Frontal cortex (tissue), 4 donors: Measurements from ENCODE around the gene BRD3. TPM values are rescaled to one million over a fixed set of nuclear protein-coding genes. Genes with fewer than 3 reads are reported as not detected.
"Not testable (repeated sequence)": the region's sequence is repeated elsewhere in the genome, so short reads cannot be mapped to it uniquely, and the experiment has no call there.

Experiments
- DNase-seq, 2 donors: peaks; one replicate each; pipeline ENCODE4 v3.0.0; 2012; ENCODE audit warnings: low spot score in 2 of 2
- FAIRE-seq: peaks from 2 replicates; lab custom pipeline; 2012; peaks lifted over from hg19 to GRCh38; lab: Jason Lieb, UNC
- total RNA-seq: library from RNA; depleted of rRNA; stranded (reverse); fragments of >200 nt; gene quantifications from one replicate; pipeline ENCODE4 v1.2.3, GENCODE V29; 2014
- donor health status: control.
- donor health status: control.
- donor health status: control.

BRD3 gene
- 24.9 TPM for total RNA-seq

GRCh38 chr9:134067904-134068743 lies at the start of gene BRD3:
TSS of gene BRD3 (minus strand) at chr9:134068026. CDS start at chr9:134053477, 14,549 bp downstream.
- DNase-seq (peak; percentile 94 to 98), FAIRE-seq (no peak)

GRCh38 chr9:134112561-134112960 lies 44.7 kb upstream of the BRD3 start:
- DNase-seq (no peak), FAIRE-seq (no peak)

- no peak for DNase-seq
- FAIRE-seq = no peak
Measured at GRCh38 chr9:134111064-134111463, 43.2 kb upstream of the BRD3 start.

- no peak for FAIRE-seq
- DNase-seq = no peak
Measured at GRCh38 chr9:134103391-134103998, 35.7 kb upstream of the BRD3 start.

GRCh38 chr9:134101623-134102149 lies 33.9 kb upstream of the BRD3 start:
- FAIRE-seq = no peak
- DNase-seq = no peak

GRCh38 chr9:134101133-134101532 lies 33.3 kb upstream of the BRD3 start:
- not testable (repeated sequence) for DNase-seq, FAIRE-seq

GRCh38 chr9:134100040-134100439 lies 32.2 kb upstream of the BRD3 start:
- DNase-seq (no peak), FAIRE-seq (no peak)

GRCh38 chr9:134099123-134099761 lies 31.4 kb upstream of the BRD3 start:
- DNase-seq (peak in 1 of 2 donors; percentile 25), FAIRE-seq (no peak)

- DNase-seq (no peak), FAIRE-seq (no peak)
Measured at GRCh38 chr9:134089972-134090371, 22.1 kb upstream of the BRD3 start.

- no peak for FAIRE-seq
Measured at GRCh38 chr9:134088063-134088725, 20.4 kb upstream of the BRD3 start.

GRCh38 chr9:134085674-134086073 lies 17.8 kb upstream of the BRD3 start:
- FAIRE-seq (no peak), DNase-seq (no peak)

More at GRCh38 chr9:134088063-134088725, 20.4 kb upstream of the BRD3 start:
- no peak for DNase-seq

GRCh38 chr9:134083451-134083850 lies 15.6 kb upstream of the BRD3 start:
- FAIRE-seq (no peak), DNase-seq (no peak)

- FAIRE-seq (no peak), DNase-seq (no peak)
Measured at GRCh38 chr9:134076644-134077043, 8.8 kb upstream of the BRD3 start.

- FAIRE-seq, DNase-seq: not testable (repeated sequence)
Measured at GRCh38 chr9:134075689-134076088, 7.9 kb upstream of the BRD3 start.

GRCh38 chr9:134073500-134073899 lies 5.7 kb upstream of the BRD3 start:
- FAIRE-seq (no peak), DNase-seq (no peak)

- not testable (repeated sequence) for DNase-seq, FAIRE-seq
Measured at GRCh38 chr9:134072683-134073082, 4.9 kb upstream of the BRD3 start.

GRCh38 chr9:134071149-134071548 lies 3.3 kb upstream of the BRD3 start:
- no peak for DNase-seq

GRCh38 chr9:134069480-134070399 lies 1.9 kb upstream of the BRD3 start:
- no peak for FAIRE-seq
- no peak for DNase-seq

More at GRCh38 chr9:134071149-134071548, 3.3 kb upstream of the BRD3 start:
- FAIRE-seq = no peak
